Ascending aorta (tissue), 2 donors: ENCODE measurements around the gene NAA11. TPM values are rescaled to one million over a fixed set of nuclear protein-coding genes. Genes with fewer than 3 reads are reported as not detected.

ENCODE experiments used
- DNase-seq, 2 donors: peaks; one replicate each; pipeline ENCODE4 v3.0.0-alpha.2; 2019; ENCODE audit warnings: low spot score in 2 of 2
- H3K27ac ChIP-seq, 2 donors: fragments of 200-600 bp; sonication (generic); one replicate each; pipeline ENCODE4 v1.5.1; 2016 to 2017; ENCODE audit warnings: mild to moderate bottlenecking in 1 of 2
- H3K27me3 ChIP-seq: fragments of 200-600 bp; sonication (generic); one replicate; pipeline ENCODE4 v1.5.1; 2017
- H3K36me3 ChIP-seq, 2 donors: fragments of 200-600 bp; sonication (generic); one replicate each; pipeline ENCODE4 v1.5.1; 2016
- H3K4me1 ChIP-seq, 2 donors: fragments of 200-600 bp; sonication (generic); one replicate each; pipeline ENCODE4 v1.5.1; 2016 to 2017; ENCODE audit warnings: mild to moderate bottlenecking in 1 of 2
- H3K4me3 ChIP-seq, 2 donors: fragments of 200-600 bp; sonication (generic); one replicate each; pipeline ENCODE4 v1.5.1; 2016 to 2017; ENCODE audit warnings: mild to moderate bottlenecking in 1 of 2
- H3K9me3 ChIP-seq, 2 donors: fragments of 200-600 bp; sonication (generic); one replicate each; pipeline ENCODE4 v1.5.1; 2016
- intact Hi-C: fragments of 100-400 bp; cut with DNase I; formaldehyde crosslinking; loops from one replicate; pipeline ENCODE4 v1.15.1; 2023
- total RNA-seq: library from RNA; depleted of rRNA; stranded (reverse); fragments of >200 nt; gene quantifications from one replicate; pipeline ENCODE4 v1.1.0, GENCODE V29; 2016
- TF ChIP-seq, protein P1 (sequence below), 3 experiments: fragments of 200-600 bp in 2 of 3; fragments of 450-650 bp in 1 of 3; sonication (generic) in 2 of 3; IDR thresholded peaks; one replicate each; pipeline ENCODE4 v1.5.1; 2016 to 2019; ENCODE audit warnings: antibody characterized with exemption in 3 of 3, mild to moderate bottlenecking in 1 of 3, moderate library complexity in 1 of 3

Gene NAA11
- total RNA-seq, 1 donor from 2014 or later: not detected

DNA sequence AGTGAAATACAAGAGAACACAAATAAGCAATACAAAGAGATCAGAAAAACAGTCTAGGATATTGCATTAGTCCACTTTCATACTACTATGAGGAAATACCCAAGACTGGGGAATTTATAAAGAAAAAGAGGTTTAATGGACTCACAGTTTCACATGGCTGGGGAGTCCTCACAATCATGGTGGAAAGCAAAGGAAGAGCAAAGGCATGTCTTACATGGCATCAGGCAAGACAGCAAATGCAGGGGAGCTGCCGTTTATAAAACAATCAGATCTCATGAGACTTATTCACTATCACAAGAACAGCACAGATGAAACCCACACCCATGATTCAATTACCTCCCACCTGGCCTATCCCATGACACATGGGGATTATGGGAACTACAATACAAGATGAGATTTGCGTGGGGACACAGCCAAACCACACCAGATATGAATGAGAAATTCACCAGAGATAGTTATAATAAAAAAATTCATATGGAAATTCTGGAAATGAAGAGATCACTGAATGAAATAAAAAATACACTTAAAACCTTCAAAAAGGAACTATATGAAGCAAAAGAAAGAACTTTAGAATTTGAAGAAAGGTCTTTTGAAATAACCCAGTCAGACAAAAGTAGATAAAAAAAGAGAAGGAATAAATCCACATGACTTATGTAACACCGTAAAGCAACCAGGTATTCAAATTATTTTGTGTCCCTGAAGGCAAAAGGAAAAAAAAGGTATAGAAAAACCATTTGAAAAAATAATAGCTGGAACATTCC lies 16.2 kb upstream of the NAA11 start:
- Histone ChIP-seq H3K4me3 (no peak overlapping the region), H3K27me3 (no peaks in the 10 kb centered on the region), H3K9me3 (peaks cover 5 to 43% of the 10 kb centered on the region in 2 donors), H3K27ac (no peak overlapping the region), H3K4me1 (peaks cover 0 to 3% of the 10 kb centered on the region in 2 donors), H3K36me3 (no peaks in the 10 kb centered on the region)
- TF ChIP-seq, protein P1, sequence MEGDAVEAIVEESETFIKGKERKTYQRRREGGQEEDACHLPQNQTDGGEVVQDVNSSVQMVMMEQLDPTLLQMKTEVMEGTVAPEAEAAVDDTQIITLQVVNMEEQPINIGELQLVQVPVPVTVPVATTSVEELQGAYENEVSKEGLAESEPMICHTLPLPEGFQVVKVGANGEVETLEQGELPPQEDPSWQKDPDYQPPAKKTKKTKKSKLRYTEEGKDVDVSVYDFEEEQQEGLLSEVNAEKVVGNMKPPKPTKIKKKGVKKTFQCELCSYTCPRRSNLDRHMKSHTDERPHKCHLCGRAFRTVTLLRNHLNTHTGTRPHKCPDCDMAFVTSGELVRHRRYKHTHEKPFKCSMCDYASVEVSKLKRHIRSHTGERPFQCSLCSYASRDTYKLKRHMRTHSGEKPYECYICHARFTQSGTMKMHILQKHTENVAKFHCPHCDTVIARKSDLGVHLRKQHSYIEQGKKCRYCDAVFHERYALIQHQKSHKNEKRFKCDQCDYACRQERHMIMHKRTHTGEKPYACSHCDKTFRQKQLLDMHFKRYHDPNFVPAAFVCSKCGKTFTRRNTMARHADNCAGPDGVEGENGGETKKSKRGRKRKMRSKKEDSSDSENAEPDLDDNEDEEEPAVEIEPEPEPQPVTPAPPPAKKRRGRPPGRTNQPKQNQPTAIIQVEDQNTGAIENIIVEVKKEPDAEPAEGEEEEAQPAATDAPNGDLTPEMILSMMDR (IDR thresholded peaks at IDR 0.05): no peak
- intact Hi-C loops: no loop called here
- no peak for DNase-seq

DNA sequence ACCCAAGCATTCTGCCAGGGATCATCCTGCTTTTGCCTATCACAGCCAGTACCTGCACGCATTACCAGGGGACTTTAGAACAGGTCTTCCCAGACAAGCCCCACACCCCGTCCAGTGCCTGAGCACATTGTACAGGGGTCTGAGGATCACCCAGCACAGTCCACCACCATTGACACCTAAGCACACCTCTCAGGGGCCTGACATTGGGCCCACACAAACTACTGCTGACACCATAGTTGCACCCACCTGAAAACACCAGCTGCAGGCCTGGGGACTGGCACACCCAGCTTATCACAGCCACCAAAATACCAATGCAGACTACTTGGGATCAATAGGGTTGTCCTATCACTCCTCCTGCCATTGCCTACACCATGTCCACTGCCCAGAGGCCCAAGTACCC lies 14.7 kb upstream of the NAA11 start:
- intact Hi-C loops: no loop called here
- Histone ChIP-seq H3K4me1 (no peaks in the 10 kb centered on the region), H3K36me3 (no peaks in the 10 kb centered on the region)

DNA sequence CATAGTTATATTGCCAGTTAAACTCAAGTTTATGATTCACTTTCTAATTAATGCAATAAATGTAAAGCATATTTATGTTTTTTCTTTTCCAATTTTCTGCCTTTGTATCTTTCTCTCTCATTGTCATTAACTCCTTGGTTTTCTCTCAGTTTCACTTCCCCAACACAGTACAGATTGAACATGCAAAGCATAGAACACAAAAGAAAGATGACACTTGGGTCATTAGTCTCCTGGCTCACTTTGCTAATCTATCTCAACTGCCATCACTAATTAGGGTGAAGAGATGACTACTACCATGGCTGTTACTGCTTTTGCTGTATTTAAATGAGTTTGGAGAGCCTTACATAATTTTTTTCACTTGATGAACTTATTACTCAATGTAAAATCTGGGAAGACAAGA lies 12.3 kb upstream of the NAA11 start:
- H3K4me3 ChIP-seq: no peak overlapping the region
- H3K27ac ChIP-seq: no peak overlapping the region
- TF ChIP-seq, protein P1 (IDR thresholded peaks at IDR 0.05): no peak
- no peaks in the 10 kb centered on the region for H3K36me3 ChIP-seq
- H3K27me3 ChIP-seq: no peaks in the 10 kb centered on the region
- H3K4me1 ChIP-seq: no peaks in the 10 kb centered on the region
- H3K9me3 ChIP-seq: peaks cover 5 to 16% of the 10 kb centered on the region in 2 donors
- intact Hi-C loops: no loop called here
- DNase-seq: no peak

More for the DNA sequence above, 14.7 kb upstream of the NAA11 start:
- no peaks in the 10 kb centered on the region for H3K27me3 ChIP-seq
- no peak overlapping the region for H3K4me3 ChIP-seq
- TF ChIP-seq, protein P1 (IDR thresholded peaks at IDR 0.05): no peak
- DNase-seq: no peak
- H3K9me3 ChIP-seq: peaks cover 5 to 41% of the 10 kb centered on the region in 2 donors
- H3K27ac ChIP-seq: no peak overlapping the region

DNA sequence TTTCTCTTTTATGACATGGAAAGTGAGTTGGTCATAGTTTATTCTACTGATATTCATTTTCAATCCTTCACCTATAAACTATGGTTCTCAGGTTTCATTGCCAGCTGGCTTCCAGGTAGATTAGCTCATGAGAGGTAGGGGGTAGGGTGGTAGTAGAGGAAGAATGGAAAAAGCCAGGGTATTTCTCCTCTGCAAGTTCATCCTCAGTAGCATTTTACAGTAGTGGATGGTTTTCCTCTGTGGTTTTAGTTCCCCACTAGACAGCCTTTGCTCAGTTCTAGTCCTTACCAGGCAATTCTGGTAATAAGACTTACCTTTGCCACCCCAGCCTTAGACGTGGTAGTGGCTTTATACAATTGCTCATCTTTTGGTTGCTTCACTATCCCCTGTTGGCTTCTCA lies 8.9 kb upstream of the NAA11 start:
- H3K36me3 ChIP-seq: no peaks in the 10 kb centered on the region
- H3K27ac ChIP-seq: no peak overlapping the region
- no peaks in the 10 kb centered on the region for H3K4me1 ChIP-seq
- no peak overlapping the region for H3K4me3 ChIP-seq
- intact Hi-C loops: no loop called here
- no peaks in the 10 kb centered on the region for H3K9me3 ChIP-seq
- H3K27me3 ChIP-seq: no peaks in the 10 kb centered on the region
- DNase-seq: no peak
- TF ChIP-seq, protein P1 (IDR thresholded peaks at IDR 0.05): no peak

DNA sequence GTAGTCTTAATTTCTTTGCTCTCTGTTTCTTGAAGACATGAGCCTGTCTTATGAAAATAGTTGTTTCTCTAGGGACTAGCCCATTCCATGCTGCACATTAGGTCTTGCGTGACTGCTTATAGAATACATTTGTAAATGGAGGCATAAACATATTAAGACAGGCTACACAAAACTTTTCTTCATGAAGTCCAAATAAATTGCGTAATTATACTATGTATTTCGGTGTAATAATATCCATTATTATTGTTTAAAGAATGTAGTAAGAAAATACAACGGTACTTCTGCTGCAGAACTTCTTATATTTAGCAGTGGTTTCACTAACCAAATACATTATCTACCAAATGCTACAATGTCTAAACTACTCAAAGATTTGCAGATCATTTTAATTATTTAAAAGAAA lies 8.5 kb upstream of the NAA11 start:
- no peaks in the 10 kb centered on the region for H3K9me3 ChIP-seq
- no peaks in the 10 kb centered on the region for H3K27me3 ChIP-seq
- H3K4me3 ChIP-seq: no peak overlapping the region
- intact Hi-C loops: no loop called here
- no peaks in the 10 kb centered on the region for H3K36me3 ChIP-seq
- H3K27ac ChIP-seq: no peak overlapping the region
- DNase-seq: no peak
- TF ChIP-seq, protein P1 (IDR thresholded peaks at IDR 0.05): no peak
- no peaks in the 10 kb centered on the region for H3K4me1 ChIP-seq
